Measurements from ENCODE around the gene RPL28.

RPL28 gene

GRCh38 chr19:55372316-55373081 lies 13.2 kb upstream of the RPL28 start:
- TF ChIP-seq JUND (IDR thresholded peaks at IDR 0.05; ENCODE audit: low read depth): no peak
- in situ Hi-C loops (cut with HindIII; ENCODE audit: low pct_unique_long_range_greater_than_20kb, low sequenced_read_pairs): no loop called here
- no peak for DNase-seq (ENCODE audit: low read depth in 1 of 2, low spot score in 1 of 2)

- no peak for TF ChIP-seq JUND (IDR thresholded peaks at IDR 0.05; ENCODE audit: low read depth)
- no peak for DNase-seq (ENCODE audit: low read depth in 1 of 2, low spot score in 1 of 2)
- in situ Hi-C loops (cut with HindIII; ENCODE audit: low pct_unique_long_range_greater_than_20kb, low sequenced_read_pairs): no loop called here
Measured at GRCh38 chr19:55373306-55373992, 12.3 kb upstream of the RPL28 start.

- no peak for DNase-seq (ENCODE audit: low read depth in 1 of 2, low spot score in 1 of 2)
- TF ChIP-seq JUND (IDR thresholded peaks at IDR 0.05; ENCODE audit: low read depth): no peak
- in situ Hi-C loops (cut with HindIII; ENCODE audit: low pct_unique_long_range_greater_than_20kb, low sequenced_read_pairs): no loop called here
Measured at GRCh38 chr19:55373993-55374757, 11.6 kb upstream of the RPL28 start.

GRCh38 chr19:55376241-55376933 lies 9.3 kb upstream of the RPL28 start, which contains the start of gene TMEM190:
Gene TMEM190 (plus strand): TSS chr19:55376826. CDS start chr19:55376854, 28 bp downstream.
- TF ChIP-seq JUND (IDR thresholded peaks at IDR 0.05; ENCODE audit: low read depth): no peak
- in situ Hi-C loops (cut with HindIII; ENCODE audit: low pct_unique_long_range_greater_than_20kb, low sequenced_read_pairs): no loop called here
- no peak for DNase-seq (ENCODE audit: low read depth in 1 of 2, low spot score in 1 of 2)

- DNase-seq (ENCODE audit: low read depth in 1 of 2, low spot score in 1 of 2): no peak
- in situ Hi-C loops (cut with HindIII; ENCODE audit: low pct_unique_long_range_greater_than_20kb, low sequenced_read_pairs): no loop called here
- no peak for TF ChIP-seq JUND (IDR thresholded peaks at IDR 0.05; ENCODE audit: low read depth)
Measured at GRCh38 chr19:55377356-55378131, 8.2 kb upstream of the RPL28 start.

- no peak for TF ChIP-seq JUND (IDR thresholded peaks at IDR 0.05; ENCODE audit: low read depth)
- DNase-seq (ENCODE audit: low read depth in 1 of 2, low spot score in 1 of 2): no peak
Measured at GRCh38 chr19:55379174-55379573, 6.6 kb upstream of the RPL28 start.

GRCh38 chr19:55382013-55382412 lies 3.7 kb upstream of the RPL28 start:
- no peak for TF ChIP-seq JUND (IDR thresholded peaks at IDR 0.05; ENCODE audit: low read depth)
- in situ Hi-C loops (cut with HindIII; ENCODE audit: low pct_unique_long_range_greater_than_20kb, low sequenced_read_pairs): no loop called here

More at GRCh38 chr19:55379174-55379573, 6.6 kb upstream of the RPL28 start:
- in situ Hi-C loops (cut with HindIII; ENCODE audit: low pct_unique_long_range_greater_than_20kb, low sequenced_read_pairs): no loop called here

GRCh38 chr19:55382522-55383054 lies 3.1 kb upstream of the RPL28 start:
- in situ Hi-C loops (cut with HindIII; ENCODE audit: low pct_unique_long_range_greater_than_20kb, low sequenced_read_pairs): no loop called here
- TF ChIP-seq JUND (IDR thresholded peaks at IDR 0.05; ENCODE audit: low read depth): no peak

More at GRCh38 chr19:55382013-55382412, 3.7 kb upstream of the RPL28 start:
- DNase-seq (ENCODE audit: low read depth in 1 of 2, low spot score in 1 of 2): no peak

GRCh38 chr19:55383279-55384130 lies 2.2 kb upstream of the RPL28 start:
- no peak for TF ChIP-seq JUND (IDR thresholded peaks at IDR 0.05; ENCODE audit: low read depth)
- peak; percentile 55 to 83 for DNase-seq (ENCODE audit: low read depth in 1 of 2, low spot score in 1 of 2)
- in situ Hi-C loops (cut with HindIII; ENCODE audit: low pct_unique_long_range_greater_than_20kb, low sequenced_read_pairs): no loop called here

More at GRCh38 chr19:55382522-55383054, 3.1 kb upstream of the RPL28 start:
- DNase-seq (ENCODE audit: low read depth in 1 of 2, low spot score in 1 of 2): no peak

- DNase-seq (ENCODE audit: low read depth in 1 of 2, low spot score in 1 of 2): peak; percentile 63 to 65
- in situ Hi-C loops (cut with HindIII; ENCODE audit: low pct_unique_long_range_greater_than_20kb, low sequenced_read_pairs): no loop called here
- TF ChIP-seq JUND (IDR thresholded peaks at IDR 0.05; ENCODE audit: low read depth): no peak
Measured at GRCh38 chr19:55384131-55384919, 1.4 kb upstream of the RPL28 start, which contains the start of gene TMEM238. Gene TMEM238 (minus strand): TSS chr19:55384292. CDS start chr19:55384259, 33 bp downstream.
